Measurements from ENCODE around the gene KLHDC8A.

Gene KLHDC8A

DNA sequence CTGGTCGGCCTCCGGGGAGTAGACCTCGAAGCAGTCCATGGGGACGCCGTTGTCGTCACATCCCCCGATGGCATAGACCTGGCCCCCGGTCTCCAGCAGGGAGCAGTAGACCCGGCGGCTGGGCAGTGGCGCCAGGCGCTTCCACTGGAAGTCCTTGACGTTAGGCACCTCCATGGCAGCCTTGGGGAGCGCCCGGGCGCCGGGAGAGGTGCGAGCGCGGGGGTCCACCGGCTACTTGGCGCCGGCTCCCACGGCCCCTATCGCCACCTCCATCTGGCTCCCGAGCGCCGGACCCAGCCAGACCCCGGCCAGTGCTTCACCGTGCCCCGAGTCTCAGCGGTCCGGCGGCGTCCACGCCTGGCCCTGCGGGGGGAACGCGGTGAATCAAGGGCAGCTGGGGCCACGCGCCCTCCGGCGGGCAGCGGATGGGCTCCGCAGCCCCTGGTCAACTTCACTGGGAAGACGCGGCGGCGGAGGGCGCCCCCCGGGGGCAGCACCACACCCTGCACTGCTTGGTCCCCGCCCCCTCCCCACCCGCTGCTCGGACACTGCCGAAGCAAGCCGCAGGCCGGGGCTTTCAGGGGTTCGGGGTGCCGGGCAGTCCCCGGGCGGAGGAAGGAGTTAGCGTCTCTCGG, 13.2 kb downstream of the KLHDC8A start:
- DNase-seq: no peak

DNA sequence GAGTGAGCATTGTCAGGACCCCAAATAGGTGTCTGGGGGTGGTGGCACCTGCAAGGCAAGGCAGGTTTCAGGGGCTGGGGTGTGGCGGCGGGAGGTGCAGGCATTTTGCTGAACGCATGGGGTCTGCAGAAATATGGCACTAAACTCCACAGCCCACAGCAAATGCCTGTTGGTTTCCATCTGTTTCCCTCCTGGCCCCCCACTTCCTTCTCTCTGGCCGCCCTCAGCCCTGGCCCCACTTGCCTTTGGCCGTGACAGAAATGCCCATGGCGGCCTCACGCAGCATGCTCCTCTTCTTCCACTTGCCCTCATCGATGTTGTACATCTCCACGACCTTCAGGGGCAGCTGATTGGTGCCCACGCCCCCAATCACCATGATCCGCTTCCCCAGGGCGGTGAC, 13.7 kb downstream of the KLHDC8A start:
- no peak for DNase-seq

GRCh38 chr1:205340676-205341075, 16.0 kb downstream of the KLHDC8A start:
- no peak for DNase-seq

DNA sequence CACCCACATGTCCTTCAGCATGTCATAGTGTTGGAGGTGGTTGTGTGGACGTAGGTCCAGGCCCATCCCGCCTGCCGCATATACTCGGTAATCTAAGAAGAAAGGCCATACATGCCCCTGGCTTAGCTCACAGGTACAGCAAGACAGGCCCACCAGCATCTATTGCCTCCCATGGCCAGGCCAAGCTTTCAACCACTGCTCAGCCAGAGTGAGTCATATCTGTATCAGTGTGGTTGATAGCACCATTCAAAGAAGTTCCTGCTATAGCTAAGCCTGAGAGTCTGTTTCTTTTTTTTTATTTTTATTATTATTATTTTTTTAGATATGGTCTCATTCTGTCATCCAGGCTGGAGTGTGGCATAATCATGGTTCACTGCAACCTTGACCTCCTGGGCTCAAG, 17.0 kb downstream of the KLHDC8A start:
- no peak for DNase-seq

GRCh38 chr1:205339197-205339702, 17.5 kb downstream of the KLHDC8A start:
- no peak for DNase-seq

DNA sequence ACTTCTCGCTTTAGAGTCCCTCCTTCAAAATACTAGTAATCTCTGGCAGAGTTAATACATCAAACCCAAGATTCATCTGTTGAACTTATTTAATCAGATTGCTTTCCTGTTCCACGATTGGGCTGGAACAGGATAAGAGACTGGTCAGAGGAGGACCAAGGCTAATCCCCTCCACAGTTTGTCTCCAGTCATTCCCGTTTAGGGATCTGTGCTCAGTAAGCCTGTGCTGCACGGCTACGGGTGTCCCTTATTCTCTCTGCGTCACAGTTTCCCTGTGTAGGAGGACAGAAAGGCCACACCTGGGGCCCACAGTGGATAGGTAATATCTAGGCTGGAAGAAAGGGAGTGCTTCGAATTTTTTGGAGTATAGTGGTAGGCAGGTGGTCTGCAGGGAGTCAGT, 18.7 kb downstream of the KLHDC8A start:
- no peak for DNase-seq

GRCh38 chr1:205337481-205337880, 19.2 kb downstream of the KLHDC8A start:
- no peak for DNase-seq

GRCh38 chr1:205335692-205336091, 21.0 kb downstream of the KLHDC8A start:
- peak in 1 of 2 experiments; percentile 35 for DNase-seq

DNA sequence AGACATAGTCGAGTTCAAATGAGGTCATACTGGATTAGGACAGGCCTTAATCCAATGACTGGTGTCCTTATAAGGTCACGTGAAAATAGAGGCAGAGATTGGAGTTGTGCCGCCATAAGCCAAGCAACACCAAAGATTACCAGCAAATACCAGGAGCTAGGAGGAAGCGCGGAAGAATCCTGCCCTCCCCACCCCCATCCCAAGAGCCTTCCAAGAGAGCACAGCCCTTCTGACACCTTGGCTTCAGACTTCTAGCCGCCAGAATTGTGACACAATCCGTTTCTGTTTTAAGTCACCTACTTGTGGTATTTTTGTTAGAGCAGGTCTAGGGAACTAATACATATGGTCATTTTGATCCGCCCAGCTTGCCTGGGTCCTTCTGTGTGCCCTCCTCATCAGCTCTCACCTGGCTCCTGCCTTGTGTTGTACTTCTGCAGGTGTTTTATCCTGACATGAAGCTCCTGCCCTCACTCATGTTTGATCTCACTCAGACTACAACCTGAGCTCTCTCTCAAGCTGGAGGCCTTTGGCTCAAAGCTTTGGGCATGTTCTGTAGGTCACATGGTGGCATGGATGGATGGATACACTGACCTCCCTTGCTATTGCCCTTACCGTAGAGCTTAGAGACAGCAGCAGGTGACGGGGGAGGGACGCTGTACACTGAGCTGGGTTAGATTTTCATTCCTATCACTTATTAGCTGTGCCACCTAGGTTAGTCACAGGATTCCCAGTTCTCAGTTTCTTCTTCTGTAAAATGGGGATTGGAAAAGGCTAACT, 24.5 kb downstream of the KLHDC8A start:
- no peak for DNase-seq

GRCh38 chr1:205330150-205330549, 26.6 kb downstream of the KLHDC8A start:
- DNase-seq: no peak

GRCh38 chr1:205329719-205330118, 27.0 kb downstream of the KLHDC8A start:
- DNase-seq: no peak

DNA sequence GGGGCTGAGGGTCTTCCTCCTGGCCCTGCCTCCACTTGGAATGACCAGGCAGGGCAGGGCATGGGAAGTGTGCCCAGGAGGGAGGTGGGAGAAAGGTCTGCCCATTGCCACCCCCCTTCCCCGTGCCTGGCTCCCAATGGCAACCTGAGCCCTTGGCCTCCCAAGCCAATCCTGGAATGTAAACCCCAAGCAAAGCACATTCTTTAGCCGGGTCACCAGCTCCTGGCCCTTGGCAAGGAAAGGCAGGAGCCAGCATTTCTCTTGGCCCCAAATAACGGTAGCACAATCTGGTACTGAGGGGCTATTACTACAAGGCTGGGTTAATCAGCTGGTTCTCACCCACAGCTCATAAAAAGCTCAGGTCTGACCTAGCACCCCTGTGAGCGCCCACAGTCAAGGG, 28.2 kb downstream of the KLHDC8A start:
- DNase-seq: no peak

DNA sequence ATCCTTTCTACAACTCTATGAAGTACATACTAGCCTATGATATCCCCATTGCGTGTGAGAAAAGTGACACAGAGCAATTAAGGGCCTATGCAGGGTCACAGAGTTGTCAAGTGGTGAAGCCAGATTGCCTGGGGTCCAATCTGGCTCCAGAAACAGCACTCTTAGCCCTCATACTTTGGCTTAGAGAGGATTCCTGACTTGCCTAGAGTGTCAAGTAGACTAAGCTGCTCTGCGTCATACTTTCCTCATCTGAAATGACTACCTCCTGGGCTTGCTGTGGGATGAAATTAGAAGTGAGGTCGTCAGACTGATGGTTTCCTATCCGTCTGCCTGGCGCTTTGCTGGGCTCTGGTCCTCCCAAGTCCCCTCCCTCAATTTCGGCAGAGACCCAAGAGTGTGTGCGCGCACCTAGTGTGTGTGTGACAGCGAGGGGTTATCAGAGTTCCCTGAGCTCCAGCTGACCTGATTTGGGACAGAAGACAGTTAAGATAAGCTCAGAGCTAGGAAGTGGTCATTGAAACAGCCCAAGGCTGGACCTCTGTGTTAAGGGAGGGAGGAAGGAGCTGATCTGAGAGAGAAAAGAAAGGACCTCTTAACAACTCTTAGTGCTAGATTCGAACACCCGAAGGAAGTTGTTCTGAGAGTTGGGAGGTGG, 29.8 kb downstream of the KLHDC8A start:
- DNase-seq: no peak

- DNase-seq: peak in 1 of 2 experiments; percentile 77
These were observed 31.3 kb downstream of the KLHDC8A start for GRCh38 chr1:205325334-205325884.

DNA sequence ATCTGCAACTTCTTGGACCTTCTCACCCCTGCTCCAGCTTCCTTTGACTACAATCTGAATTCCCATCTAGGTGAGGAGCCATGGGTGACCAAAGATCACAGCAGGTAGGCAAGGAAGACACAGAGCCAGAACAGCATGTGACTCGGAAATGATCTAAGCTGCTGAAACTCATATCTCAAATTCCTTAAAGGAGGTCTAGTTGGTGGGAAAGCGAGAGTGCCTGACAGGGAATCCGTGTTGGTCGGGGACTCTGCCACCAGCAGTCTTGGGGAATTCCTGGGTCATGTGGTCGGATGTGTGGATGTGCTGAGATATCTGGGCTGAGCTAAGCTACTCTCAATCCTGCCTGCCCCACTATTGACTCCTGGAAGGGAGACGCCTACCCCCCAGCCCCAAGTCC, 31.9 kb downstream of the KLHDC8A start:
- DNase-seq: no peak

GRCh38 chr1:205323794-205324193, 32.9 kb downstream of the KLHDC8A start:
- DNase-seq: no peak

DNA sequence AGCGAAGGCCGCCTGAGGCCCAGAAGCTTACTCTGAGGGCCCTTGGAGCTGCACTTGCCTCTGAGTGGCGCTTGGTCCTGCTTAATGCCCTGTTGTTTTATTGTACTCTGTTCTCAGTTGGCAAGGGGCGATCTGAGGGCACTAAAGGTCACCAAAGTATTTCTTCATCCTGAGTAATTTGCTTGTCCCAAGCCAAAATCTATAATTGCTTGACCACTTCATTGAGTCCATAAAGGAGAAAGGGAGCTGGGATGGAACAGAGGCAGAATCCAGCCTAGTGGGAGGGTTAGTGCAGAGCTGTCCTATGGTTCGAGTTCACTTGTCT, 34.8 kb downstream of the KLHDC8A start:
- DNase-seq: no peak

- peak; percentile 88 to 93 for DNase-seq
These were observed 35.4 kb downstream of the KLHDC8A start, which contains the start of gene NUAK2 for GRCh38 chr1:205321162-205321958. NUAK2 (minus strand) TSS chr1:205321745; CDS start chr1:205321628, 117 bp downstream.

DNA sequence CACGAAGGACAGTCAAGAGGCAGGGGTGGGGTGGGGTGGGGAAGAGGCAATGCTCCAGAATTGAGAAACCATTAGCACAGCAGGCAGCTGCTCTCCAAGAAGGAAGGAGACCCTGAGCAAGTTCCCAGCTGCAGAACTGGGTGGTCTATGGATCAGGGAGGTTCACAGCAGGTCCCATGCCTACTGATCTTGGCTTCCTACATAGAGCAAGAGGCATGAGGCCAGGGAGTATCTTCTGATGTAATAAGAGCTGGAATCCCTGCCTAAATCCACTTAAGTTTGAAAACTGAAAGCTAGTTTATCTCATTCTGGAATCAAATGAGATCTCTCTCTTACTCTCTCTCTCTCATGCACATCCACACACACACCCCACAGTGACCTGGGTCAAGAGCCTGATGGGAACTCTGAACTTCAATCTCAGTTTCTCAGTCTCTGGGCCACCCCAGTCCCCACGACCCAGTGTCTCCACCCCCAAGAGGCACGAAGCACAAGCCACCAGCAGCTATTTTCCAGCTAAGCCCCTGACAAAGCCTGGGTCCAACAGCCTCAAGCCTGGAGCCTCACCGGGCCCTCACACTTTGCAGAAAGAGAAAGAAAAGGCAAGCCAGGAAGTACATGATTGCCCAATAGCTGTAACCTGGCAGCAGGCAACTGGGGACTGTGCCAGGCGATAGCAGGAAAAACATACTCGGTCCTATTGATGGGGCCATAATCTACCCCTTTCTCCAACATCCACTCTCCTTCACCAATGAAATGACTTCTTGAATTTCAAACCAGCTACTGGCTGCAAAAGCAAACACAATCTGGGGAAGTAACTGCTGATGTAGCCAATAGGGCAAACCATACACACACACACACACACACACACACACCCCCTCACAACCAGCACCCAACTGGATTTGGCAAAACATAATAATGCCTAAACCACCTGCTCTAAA, 37.4 kb downstream of the KLHDC8A start:
- DNase-seq: no peak

GRCh38 chr1:205318231-205318991, 38.3 kb downstream of the KLHDC8A start:
- no peak for DNase-seq

All from cerebellar nuclear complex (tissue), 1 donor.